Measurements from ENCODE around the gene DMBT1. TPM values are rescaled to one million over a fixed set of nuclear protein-coding genes. Genes with fewer than 3 reads are reported as not detected.

DMBT1 gene
- total RNA-seq, 1 donor from 2014 or later = 0.15 TPM

DNA sequence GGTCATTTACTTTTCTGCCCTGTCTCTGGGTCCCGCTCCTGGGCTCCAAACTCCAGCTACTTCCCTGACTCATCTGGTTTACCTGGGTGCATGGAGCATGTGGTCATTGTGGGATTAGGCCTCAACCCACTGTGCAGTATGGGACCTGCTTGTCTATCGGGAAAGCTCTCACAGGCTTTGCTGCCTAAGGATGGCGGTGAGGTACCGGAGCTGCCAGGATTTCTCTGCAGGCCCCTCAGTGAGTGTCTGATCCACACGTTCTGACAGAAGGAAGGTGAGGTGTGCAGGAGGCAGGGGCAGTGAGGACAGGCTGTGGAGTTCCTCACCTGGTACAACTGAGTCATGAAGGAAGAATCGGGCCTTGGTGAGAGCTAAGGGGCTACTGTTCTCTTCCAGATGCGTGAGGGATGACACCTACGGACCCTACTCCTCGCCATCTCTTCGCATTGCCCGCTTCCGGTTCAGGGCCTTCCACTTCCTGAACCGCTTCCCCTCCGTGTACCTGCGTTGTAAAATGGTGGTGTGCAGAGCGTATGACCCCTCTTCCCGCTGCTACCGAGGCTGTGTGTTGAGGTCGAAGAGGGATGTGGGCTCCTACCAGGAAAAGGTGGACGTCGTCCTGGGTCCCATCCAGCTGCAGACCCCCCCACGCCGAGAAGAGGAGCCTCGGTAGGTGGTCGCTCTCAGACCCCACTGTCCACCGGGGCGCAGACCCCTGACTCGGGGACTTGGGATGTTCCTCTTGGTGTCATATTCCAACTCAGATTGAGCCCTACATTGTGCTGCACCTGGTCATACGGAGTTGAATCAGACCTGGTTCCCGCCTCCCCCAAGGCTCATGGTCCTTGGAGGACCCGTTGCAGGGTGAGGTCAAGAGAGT lies 82.4 kb downstream of the DMBT1 start:
- DNase-seq (ENCODE audit: low spot score) = no peak
- no peak for ATAC-seq

DNA sequence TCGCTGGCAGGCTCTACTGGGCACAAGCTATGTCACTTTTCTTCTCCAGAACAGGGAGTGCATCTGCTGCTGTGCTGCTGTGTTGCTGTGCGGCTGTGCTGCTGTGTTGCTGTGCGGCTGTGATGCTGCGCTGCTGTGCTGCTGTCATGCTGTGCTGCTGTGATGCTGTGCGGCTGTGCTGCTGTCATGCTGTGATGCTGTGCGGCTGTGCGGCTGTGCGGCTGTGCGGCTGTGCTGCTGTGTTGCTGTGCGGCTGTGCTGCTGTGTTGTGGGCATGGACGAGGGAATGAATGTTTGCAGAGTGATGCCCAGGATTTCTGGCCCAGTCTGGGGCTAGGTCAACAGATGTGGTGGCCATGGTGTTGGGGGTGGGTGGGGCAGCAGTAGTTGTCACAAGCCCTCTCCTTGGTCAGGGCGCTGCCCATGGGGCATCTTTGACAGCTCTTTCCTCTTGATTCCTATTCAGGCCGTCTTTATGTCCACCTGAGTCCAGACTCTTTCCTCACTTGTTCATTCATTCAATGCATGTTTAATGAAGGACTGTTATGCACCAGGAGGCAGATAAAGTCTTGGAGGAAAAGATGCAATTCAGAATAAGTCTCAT lies 83.5 kb downstream of the DMBT1 start:
- no peak for DNase-seq (ENCODE audit: low spot score)
- ATAC-seq = no peak

DNA sequence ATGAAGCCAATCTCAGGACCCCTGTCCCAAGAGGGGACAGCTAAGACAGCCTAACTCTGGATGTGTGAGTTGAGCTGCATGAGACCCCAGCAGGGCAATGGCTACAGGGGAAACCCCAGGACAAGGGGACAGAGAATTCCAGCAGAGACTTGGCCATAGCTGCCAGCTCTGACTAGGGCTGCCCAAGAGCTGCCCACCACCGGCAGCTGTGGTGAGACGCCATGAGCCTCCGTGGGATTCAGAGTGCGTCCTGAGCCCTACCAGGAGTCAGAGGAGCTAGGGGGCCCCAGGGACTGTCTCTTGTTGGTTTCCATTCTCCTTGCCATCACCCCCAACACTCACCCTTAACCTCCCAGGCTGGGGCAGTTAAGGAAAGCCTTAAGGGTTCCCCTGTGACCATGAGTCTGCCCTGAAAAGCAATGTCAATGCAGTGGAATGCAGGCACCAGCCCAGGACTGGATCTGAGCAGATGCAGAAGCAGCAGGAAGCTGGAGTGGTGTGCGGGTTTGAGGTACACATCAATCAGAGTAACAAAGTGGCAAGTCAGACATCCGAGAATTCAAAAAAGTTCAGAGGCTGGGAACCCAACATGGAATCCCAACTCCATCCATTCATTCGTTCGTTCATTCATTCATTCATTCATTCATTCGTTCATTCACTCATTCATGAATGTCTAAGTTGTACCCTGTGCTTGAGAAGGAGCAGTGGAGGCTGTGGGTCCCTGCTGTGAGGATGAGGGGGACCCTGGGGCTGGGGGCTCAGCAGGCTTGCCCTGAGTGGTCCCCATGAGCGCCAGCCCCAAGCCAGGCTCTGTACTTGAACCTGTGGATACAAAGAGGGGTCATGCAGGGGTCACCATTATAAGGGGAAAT lies 86.2 kb downstream of the DMBT1 start:
- DNase-seq (ENCODE audit: low spot score) (peak; percentile 11), ATAC-seq (no peak)

DNA sequence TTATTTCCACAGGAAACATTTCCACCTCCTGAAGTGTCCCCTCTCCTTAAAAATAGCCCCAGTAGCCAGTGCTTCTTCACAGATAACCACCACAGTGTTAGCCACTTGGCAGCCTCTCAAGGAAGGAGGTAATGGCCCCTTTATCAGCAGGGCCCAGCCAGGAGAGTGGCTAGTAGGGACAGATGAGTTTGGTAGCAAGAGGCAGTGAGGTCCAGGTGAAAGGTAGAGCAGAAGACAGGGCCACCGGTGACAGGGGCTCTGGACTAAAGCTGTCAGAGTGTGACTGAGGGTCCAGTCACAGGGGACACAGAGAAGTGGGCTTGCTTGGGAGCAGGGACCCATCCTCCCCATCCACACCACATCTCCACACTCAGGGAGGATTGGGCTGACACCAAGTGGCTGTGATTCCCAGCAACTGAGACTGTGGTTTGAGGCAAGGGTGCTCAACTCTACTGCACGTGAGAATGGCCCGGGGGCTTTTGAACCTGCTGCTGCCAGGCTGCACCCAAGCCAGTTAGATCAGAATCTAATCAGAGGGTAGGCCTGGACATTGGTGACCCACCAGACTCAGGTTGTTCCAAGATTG lies 86.9 kb downstream of the DMBT1 start:
- peak; percentile 18 for DNase-seq (ENCODE audit: low spot score)

DNA sequence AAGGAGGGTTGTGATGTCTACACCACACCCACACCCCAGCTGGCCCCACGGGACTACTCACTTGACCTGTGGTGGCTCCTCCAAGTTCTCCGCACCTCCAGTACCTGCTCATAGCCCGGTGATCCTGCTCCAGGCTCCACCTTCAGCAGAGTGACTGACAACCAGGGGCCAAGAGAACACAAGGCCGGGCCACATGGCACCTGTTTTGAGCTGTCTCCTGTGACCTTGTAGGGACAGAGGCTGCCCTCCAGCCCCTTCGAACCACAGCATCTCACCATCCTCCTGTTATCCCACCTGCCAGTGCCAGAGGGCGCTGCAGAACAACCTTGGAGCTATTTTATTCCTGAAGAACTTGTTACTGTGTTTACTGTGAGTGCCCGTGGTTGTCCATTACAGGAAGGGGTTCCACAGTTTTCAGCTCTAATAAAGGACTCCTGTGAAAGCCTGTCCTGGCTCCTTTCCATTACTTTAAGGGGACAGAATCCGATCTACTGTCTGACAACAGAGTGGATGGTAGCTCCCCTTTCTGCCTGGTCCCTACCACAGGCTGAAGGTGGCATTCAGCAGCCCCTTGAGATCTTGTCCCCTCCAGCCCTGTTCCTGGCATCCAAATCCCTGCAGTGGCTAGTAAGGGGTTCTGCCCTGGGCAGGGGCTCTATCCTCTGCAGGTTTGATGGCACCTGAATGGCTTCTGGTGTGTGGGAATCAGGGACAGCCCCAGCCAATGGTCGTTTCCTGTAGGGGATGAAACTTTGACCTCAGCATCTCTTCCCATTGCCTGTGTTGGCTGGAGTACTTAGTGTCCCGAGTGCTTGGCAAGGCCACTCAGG lies 88.3 kb downstream of the DMBT1 start:
- DNase-seq (ENCODE audit: low spot score) (peak; percentile 50), ATAC-seq (peak; percentile 85)

More for the DNA sequence above, 86.9 kb downstream of the DMBT1 start:
- ATAC-seq = no peak

- peak; percentile 34 for DNase-seq (ENCODE audit: low spot score)
- ATAC-seq = no peak
Measured at GRCh38 chr10:122649903-122650302, 89.3 kb downstream of the DMBT1 start.

DNA sequence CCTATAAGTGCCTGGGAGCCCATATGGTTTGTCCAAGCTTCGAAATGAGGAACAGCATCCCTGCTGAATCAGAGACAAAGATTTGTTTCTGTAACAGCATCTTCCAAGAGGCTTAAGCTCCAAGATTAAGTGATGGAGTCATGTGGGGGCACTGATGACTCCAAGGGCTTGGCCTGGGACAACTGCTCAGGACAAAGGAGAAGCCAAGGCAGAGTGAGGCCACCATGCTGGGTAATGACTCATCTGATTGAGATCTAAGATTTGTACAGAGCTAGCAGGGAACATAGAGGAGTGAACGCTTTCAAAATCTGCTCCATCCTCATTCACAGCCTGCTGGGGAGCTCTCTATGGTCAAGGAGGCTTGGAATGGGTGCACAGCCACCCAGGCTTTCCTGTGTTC lies 89.8 kb downstream of the DMBT1 start:
- ATAC-seq = no peak
- no peak for DNase-seq (ENCODE audit: low spot score)

DNA sequence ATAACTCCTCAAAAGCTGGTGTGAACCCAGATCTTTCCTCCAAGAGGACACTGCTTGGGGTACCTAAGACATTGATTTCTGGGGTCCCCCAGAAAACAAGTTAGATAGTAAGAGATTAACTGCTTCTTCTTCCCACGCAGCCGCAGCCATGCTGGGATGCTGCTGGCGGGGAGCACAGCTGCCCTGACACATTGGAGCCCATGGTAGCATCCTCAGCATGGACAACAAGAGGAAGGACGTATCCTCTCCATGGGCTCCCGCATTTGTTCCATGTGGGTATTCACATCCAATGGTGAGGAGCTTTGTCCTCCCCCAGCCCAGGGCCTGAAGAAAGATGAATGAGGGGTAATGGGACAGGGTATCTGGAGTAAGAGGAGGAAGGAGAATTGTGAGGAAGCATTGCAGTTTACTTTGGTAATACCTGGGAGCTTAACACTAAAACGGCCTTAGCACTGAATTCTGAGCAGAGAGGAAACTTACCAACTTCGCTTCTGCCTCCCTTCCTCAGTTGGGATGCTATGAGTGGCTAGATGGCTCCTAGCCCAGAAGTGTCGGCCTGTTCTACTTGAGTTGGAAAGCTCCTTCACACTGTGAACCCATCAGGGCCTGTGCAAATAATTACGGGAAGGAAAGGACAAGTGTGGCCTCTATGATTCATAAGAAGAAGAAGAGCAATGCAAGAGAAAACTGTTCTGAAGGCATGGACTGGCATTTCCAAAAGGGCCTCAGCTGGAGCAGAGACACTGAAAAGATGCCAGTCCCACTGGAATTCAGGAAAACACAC lies 95.2 kb downstream of the DMBT1 start:
- ATAC-seq (no peak), DNase-seq (ENCODE audit: low spot score) (no peak)

- DNase-seq (ENCODE audit: low spot score) (no peak), ATAC-seq (no peak)
Measured at GRCh38 chr10:122656308-122656705, 95.8 kb downstream of the DMBT1 start.

DNA sequence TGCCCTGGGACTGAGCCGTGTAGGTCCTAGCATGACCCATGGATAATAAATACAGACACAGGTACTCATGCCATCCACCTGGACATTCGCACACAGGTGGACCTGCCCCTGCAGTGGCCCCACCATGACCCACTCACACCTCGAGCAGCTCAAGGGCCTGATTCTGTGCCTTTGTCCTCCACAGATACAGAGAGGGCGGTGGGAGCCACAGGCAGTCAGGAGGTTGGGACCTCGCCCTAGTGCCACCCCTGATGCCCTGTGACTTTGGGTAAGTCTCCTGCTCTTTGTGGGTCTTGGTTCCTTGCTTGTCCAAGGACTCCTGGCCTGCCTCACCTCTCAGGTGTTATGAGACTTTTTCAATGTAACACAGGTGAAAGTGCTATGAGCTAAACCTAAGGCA lies 96.2 kb downstream of the DMBT1 start:
- no peak for DNase-seq (ENCODE audit: low spot score)
- no peak for ATAC-seq

GRCh38 chr10:122657255-122657654 lies 96.7 kb downstream of the DMBT1 start:
- ATAC-seq (no peak), DNase-seq (ENCODE audit: low spot score) (no peak)

DNA sequence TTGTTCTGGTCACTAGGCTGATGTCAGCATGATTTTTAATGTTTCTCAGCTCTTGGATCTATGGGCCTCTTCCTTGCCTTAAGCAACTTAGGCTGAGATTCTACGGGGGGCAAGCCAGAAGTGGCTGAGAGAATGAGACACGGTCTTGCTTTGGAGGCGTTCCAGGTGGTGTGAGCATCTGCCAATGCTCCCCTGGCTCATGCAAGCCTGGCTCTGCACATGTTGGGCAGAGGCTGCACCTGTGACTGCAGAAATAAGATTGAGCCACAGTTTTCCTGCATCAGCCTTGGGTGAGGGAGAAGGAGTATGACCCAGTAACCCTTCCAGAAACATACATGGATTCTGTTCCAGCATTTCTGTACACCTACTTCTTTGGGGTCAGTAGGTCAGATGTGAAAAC lies 97.2 kb downstream of the DMBT1 start:
- DNase-seq (ENCODE audit: low spot score) = no peak
- ATAC-seq = no peak

DNA sequence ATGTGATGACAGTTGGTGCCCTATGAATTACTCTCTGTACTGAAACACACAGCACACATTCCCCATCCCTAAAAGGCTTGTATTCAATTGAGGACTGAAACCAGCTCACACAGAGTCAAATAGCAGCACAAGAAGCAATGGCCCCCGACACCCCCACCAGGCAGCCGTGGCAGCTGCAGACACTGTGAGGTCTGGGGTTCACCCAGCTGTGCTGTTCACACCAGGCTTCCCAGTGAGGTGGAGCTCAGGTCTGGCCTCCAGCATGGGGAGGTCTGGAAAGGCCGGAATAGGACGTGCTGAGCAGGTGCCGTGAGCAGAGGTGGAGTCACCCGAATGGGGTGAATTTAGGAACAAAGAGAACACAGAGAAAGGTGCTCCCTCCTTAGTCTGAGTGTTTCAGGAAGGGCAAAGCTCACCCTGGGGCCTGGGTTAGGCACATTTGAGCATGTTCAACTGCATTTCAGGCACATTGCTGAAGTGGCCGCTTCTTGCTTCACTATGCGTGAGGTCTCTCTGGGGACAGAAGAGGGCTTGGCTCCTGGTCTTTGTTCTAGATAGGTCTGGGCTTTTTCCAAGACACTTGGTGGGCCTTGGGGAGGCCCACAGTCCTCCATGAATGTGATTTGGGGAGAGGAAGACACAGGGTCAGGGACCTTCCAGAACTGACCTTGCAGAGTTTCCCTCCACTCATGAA lies 97.9 kb downstream of the DMBT1 start:
- ATAC-seq (no peak), DNase-seq (ENCODE audit: low spot score) (no peak)

GRCh38 chr10:122659126-122659525 lies 98.6 kb downstream of the DMBT1 start:
- no peak for DNase-seq (ENCODE audit: low spot score)
- ATAC-seq = no peak

- DNase-seq (ENCODE audit: low spot score) (no peak), ATAC-seq (no peak)
Measured at GRCh38 chr10:122659651-122660050, 99.1 kb downstream of the DMBT1 start.

GRCh38 chr10:122660696-122661095 lies 100.1 kb downstream of the DMBT1 start:
- DNase-seq (ENCODE audit: low spot score) (no peak), ATAC-seq (no peak)

- ATAC-seq (no peak), DNase-seq (ENCODE audit: low spot score) (no peak)
Measured at GRCh38 chr10:122662231-122662630, 101.7 kb downstream of the DMBT1 start.

GRCh38 chr10:122663516-122664130 lies 103.1 kb downstream of the DMBT1 start:
- no peak for ATAC-seq
- no peak for DNase-seq (ENCODE audit: low spot score)
